ENCODE measurements around the gene MYOC.
"Not testable (repeated sequence)": the region's sequence is repeated elsewhere in the genome, so short reads cannot be mapped to it uniquely, and the experiment has no call there.

MYOC gene

GRCh38 chr1:171646249-171646560 is 6.3 kb downstream of the MYOC start:
- DNase-seq: no peak

- no peak for DNase-seq
These were observed 6.8 kb downstream of the MYOC start for GRCh38 chr1:171645553-171646248.

- peak; percentile 19 to 74 (median 26) for DNase-seq
These were observed 7.5 kb downstream of the MYOC start for GRCh38 chr1:171644805-171645483.

- no peak for DNase-seq
These were observed 9.3 kb downstream of the MYOC start for GRCh38 chr1:171643156-171643555.

GRCh38 chr1:171642197-171642596 is 10.3 kb downstream of the MYOC start:
- no peak for DNase-seq

GRCh38 chr1:171641076-171641864 is 11.2 kb downstream of the MYOC start:
- DNase-seq: no peak

GRCh38 chr1:171640225-171640624 is 12.3 kb downstream of the MYOC start:
- no peak for DNase-seq

- DNase-seq: no peak
These were observed 14.4 kb downstream of the MYOC start for GRCh38 chr1:171637928-171638576.

- no peak for DNase-seq
These were observed 16.3 kb downstream of the MYOC start for GRCh38 chr1:171636141-171636540.

- no peak for DNase-seq
These were observed 16.8 kb downstream of the MYOC start for GRCh38 chr1:171635661-171636060.

- DNase-seq: no peak
These were observed 24.3 kb downstream of the MYOC start for GRCh38 chr1:171628225-171628624.

GRCh38 chr1:171627020-171627419 is 25.5 kb downstream of the MYOC start:
- DNase-seq: no peak

GRCh38 chr1:171625225-171625624 is 27.3 kb downstream of the MYOC start:
- no peak for DNase-seq

- DNase-seq: no peak
These were observed 28.7 kb downstream of the MYOC start for GRCh38 chr1:171623651-171624331.

- DNase-seq: no peak
These were observed 30.4 kb downstream of the MYOC start, which contains the start of gene MYOCOS for GRCh38 chr1:171622152-171622462. MYOCOS (plus strand) TSS chr1:171622243; CDS start chr1:171623884, 1,641 bp downstream.

- no peak for DNase-seq
These were observed 35.9 kb downstream of the MYOC start for GRCh38 chr1:171616586-171616985.

- not testable (repeated sequence) for DNase-seq
These were observed 37.2 kb downstream of the MYOC start for GRCh38 chr1:171615122-171615906.

GRCh38 chr1:171613282-171613681 is 39.2 kb downstream of the MYOC start:
- DNase-seq: no peak

GRCh38 chr1:171611306-171611705 is 41.2 kb downstream of the MYOC start:
- DNase-seq: no peak

GRCh38 chr1:171610385-171610784 is 42.1 kb downstream of the MYOC start:
- DNase-seq: no peak

GRCh38 chr1:171606402-171606941 is 46.0 kb downstream of the MYOC start:
- no peak for DNase-seq

- DNase-seq: not testable (repeated sequence)
These were observed 49.4 kb downstream of the MYOC start for GRCh38 chr1:171603042-171603441.
